ENCODE results near the gene DMGDH. TPM values are rescaled to one million over a fixed set of nuclear protein-coding genes. Genes with fewer than 3 reads are reported as not detected.

The DMGDH gene
- total and polyA plus RNA-seq, 4 donors, result 28.9 to 130 (median 48.5) TPM

DNA sequence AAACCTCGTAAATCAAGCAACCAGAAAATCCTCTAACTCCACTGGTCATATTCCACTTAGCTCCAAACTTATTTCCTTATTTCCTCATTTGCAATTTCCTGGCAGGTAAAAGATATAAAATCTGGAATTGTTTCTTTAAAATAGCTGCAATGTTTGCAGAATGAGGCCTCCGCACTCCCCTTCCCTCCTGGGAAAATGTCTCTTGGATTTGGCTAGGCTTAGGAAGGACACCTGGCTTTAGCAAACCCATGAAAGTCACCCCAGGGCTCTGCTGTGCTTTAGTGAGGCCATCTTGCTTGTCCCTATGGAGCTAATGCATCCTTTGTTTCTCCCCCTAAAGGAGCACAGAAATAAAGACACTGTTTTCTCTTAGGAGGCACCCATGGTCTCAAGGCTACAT, 94.9 kb downstream of the DMGDH start:
- Histone ChIP-seq H3K27me3 (ENCODE audit: control insufficient read depth in 4 of 4, insufficient read depth in 4 of 4, low read length in 3 of 4) (no peaks in the 10 kb centered on the region), H3K4me1 (ENCODE audit: control insufficient read depth in 4 of 4, insufficient read depth in 4 of 4, low read length in 3 of 4) (peaks cover 0 to 12% (median 4%) of the 10 kb centered on the region in 4 donors), H3K4me3 (ENCODE audit: low read depth in 1 of 3, low read length in 3 of 3) (no peak overlapping the region), H3K9ac (ENCODE audit: low read depth in 1 of 2, low read length in 2 of 2) (no peak overlapping the region), H3K27ac (ENCODE audit: low read depth in 1 of 2, low read length in 2 of 2) (no peak overlapping the region), H3K9me3 (ENCODE audit: control insufficient read depth in 4 of 4, low read length in 3 of 4) (no peaks in the 10 kb centered on the region), H3K36me3 (ENCODE audit: control insufficient read depth in 4 of 4, insufficient read depth in 3 of 4, low read depth in 1 of 4, low read length in 3 of 4) (no peaks in the 10 kb centered on the region)
- WGBS, result 77% methylated on average over 2 of the region's 2 CpGs
- DNase-seq (ENCODE audit: low spot score), result no peak
- no peak for TF ChIP-seq RXRA (IDR thresholded peaks at IDR 0.05)
- TF ChIP-seq NR2F2 (IDR thresholded peaks at IDR 0.05), result no peak
- TF ChIP-seq YY1 (IDR thresholded peaks at IDR 0.05), result no peak
- TF ChIP-seq GABPA (IDR thresholded peaks at IDR 0.05 in 1 of 2, conservative IDR thresholded peaks at IDR 0.05 in 1 of 2), result no peak
- TF ChIP-seq, protein P1, sequence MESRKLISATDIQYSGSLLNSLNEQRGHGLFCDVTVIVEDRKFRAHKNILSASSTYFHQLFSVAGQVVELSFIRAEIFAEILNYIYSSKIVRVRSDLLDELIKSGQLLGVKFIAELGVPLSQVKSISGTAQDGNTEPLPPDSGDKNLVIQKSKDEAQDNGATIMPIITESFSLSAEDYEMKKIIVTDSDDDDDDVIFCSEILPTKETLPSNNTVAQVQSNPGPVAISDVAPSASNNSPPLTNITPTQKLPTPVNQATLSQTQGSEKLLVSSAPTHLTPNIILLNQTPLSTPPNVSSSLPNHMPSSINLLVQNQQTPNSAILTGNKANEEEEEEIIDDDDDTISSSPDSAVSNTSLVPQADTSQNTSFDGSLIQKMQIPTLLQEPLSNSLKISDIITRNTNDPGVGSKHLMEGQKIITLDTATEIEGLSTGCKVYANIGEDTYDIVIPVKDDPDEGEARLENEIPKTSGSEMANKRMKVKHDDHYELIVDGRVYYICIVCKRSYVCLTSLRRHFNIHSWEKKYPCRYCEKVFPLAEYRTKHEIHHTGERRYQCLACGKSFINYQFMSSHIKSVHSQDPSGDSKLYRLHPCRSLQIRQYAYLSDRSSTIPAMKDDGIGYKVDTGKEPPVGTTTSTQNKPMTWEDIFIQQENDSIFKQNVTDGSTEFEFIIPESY (IDR thresholded peaks at IDR 0.05), result no peak
- TF ChIP-seq EGR1 (IDR thresholded peaks at IDR 0.05; ENCODE audit: low read depth in 2 of 2), result no peak
- no peak for TF ChIP-seq HNF4A (conservative IDR thresholded peaks at IDR 0.05)
- TF ChIP-seq FOXA2 (IDR thresholded peaks at IDR 0.05), result no peak
- TF ChIP-seq JUND (IDR thresholded peaks at IDR 0.05), result no peak
- no peak for TF ChIP-seq RAD21 (IDR thresholded peaks at IDR 0.05)
- TF ChIP-seq SP1 (IDR thresholded peaks at IDR 0.05), result no peak
- TF ChIP-seq, protein P2, sequence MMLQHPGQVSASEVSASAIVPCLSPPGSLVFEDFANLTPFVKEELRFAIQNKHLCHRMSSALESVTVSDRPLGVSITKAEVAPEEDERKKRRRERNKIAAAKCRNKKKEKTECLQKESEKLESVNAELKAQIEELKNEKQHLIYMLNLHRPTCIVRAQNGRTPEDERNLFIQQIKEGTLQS (IDR thresholded peaks at IDR 0.05), result no peak
- TF ChIP-seq, protein P3, sequence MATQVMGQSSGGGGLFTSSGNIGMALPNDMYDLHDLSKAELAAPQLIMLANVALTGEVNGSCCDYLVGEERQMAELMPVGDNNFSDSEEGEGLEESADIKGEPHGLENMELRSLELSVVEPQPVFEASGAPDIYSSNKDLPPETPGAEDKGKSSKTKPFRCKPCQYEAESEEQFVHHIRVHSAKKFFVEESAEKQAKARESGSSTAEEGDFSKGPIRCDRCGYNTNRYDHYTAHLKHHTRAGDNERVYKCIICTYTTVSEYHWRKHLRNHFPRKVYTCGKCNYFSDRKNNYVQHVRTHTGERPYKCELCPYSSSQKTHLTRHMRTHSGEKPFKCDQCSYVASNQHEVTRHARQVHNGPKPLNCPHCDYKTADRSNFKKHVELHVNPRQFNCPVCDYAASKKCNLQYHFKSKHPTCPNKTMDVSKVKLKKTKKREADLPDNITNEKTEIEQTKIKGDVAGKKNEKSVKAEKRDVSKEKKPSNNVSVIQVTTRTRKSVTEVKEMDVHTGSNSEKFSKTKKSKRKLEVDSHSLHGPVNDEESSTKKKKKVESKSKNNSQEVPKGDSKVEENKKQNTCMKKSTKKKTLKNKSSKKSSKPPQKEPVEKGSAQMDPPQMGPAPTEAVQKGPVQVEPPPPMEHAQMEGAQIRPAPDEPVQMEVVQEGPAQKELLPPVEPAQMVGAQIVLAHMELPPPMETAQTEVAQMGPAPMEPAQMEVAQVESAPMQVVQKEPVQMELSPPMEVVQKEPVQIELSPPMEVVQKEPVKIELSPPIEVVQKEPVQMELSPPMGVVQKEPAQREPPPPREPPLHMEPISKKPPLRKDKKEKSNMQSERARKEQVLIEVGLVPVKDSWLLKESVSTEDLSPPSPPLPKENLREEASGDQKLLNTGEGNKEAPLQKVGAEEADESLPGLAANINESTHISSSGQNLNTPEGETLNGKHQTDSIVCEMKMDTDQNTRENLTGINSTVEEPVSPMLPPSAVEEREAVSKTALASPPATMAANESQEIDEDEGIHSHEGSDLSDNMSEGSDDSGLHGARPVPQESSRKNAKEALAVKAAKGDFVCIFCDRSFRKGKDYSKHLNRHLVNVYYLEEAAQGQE (IDR thresholded peaks at IDR 0.05), result no peak
- no peak for TF ChIP-seq HNF4G (IDR thresholded peaks at IDR 0.05)
- TF ChIP-seq, protein P4, sequence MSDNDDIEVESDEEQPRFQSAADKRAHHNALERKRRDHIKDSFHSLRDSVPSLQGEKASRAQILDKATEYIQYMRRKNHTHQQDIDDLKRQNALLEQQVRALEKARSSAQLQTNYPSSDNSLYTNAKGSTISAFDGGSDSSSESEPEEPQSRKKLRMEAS (IDR thresholded peaks at IDR 0.05), result no peak
- no peak for TF ChIP-seq TAF1 (conservative IDR thresholded peaks at IDR 0.05)
- TF ChIP-seq, protein P5, sequence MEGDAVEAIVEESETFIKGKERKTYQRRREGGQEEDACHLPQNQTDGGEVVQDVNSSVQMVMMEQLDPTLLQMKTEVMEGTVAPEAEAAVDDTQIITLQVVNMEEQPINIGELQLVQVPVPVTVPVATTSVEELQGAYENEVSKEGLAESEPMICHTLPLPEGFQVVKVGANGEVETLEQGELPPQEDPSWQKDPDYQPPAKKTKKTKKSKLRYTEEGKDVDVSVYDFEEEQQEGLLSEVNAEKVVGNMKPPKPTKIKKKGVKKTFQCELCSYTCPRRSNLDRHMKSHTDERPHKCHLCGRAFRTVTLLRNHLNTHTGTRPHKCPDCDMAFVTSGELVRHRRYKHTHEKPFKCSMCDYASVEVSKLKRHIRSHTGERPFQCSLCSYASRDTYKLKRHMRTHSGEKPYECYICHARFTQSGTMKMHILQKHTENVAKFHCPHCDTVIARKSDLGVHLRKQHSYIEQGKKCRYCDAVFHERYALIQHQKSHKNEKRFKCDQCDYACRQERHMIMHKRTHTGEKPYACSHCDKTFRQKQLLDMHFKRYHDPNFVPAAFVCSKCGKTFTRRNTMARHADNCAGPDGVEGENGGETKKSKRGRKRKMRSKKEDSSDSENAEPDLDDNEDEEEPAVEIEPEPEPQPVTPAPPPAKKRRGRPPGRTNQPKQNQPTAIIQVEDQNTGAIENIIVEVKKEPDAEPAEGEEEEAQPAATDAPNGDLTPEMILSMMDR (IDR thresholded peaks at IDR 0.05; ENCODE audit: low read depth, low read length, missing input control), result no peak
